Left lung (tissue), 10 donors: ENCODE data around the gene BCS1L. TPM values are rescaled to one million over a fixed set of nuclear protein-coding genes. Genes with fewer than 3 reads are reported as not detected.

Experiments
- ATAC-seq: fragments of 200-7000 bp; cut with Tn5 transposase; one replicate; pipeline ENCODE4 v1.9.1; 2020; ENCODE audit warnings: moderate library complexity
- DNase-seq, 4 donors: peaks; one replicate each; pipeline ENCODE4 v3.0.0-alpha.2; 2013 to 2020
- H3K27ac ChIP-seq, 2 donors: fragments of 200-600 bp; sonication (generic) in 1 of 2; one replicate each; pipeline versions ENCODE4 v1.5.0 to v1.8.0; 2020 to 2021
- H3K27me3 ChIP-seq, 2 donors: fragments of 200-600 bp; sonication (generic) in 1 of 2; one replicate each; pipeline versions ENCODE4 v1.5.0 to v1.8.0; 2020 to 2021
- H3K36me3 ChIP-seq, 2 donors: fragments of 200-600 bp; sonication (generic) in 1 of 2; one replicate each; pipeline versions ENCODE4 v1.5.0 to v1.8.0; 2020 to 2021
- H3K4me1 ChIP-seq, 2 donors: fragments of 200-600 bp; one replicate each; pipeline ENCODE4 v1.8.0; 2021
- H3K4me3 ChIP-seq, 2 donors: fragments of 200-600 bp; sonication (generic) in 1 of 2; one replicate each; pipeline versions ENCODE4 v1.5.0 to v1.8.0; 2020 to 2021; ENCODE audit warnings: mild to moderate bottlenecking in 1 of 2
- H3K9me3 ChIP-seq, 2 donors: fragments of 200-600 bp; sonication (generic) in 1 of 2; one replicate each; pipeline versions ENCODE4 v1.5.0 to v1.8.0; 2020 to 2021
- CTCF ChIP-seq, 2 donors: fragments of 200-600 bp; sonication (generic) in 1 of 2; IDR thresholded peaks; one replicate each; pipeline versions ENCODE4 v1.5.0 to v1.8.0; 2021; ENCODE audit warnings: antibody characterized with exemption in 2 of 2
- intact Hi-C, 2 donors: fragments of 100-400 bp; cut with DNase I; formaldehyde crosslinking; loops; one replicate each; pipeline versions ENCODE4 v1.11.2 to v1.14.2; 2022
- polyA plus RNA-seq, 6 donors: library from polyadenylated mRNA; unstranded; fragments of 120-200 nt; gene quantifications; one replicate each; pipeline ENCODE4 v1.2.1, GENCODE V29; 2013; ENCODE audit not compliant: insufficient read length in 6 of 6
- total RNA-seq, 2 donors: library from RNA; stranded (reverse); fragmentation: NEBNext Ultra II Directional; extraction: Animal tissue kit (Norgen Biotek cat#: 25700); gene quantifications; one replicate each; pipeline ENCODE4 v1.2.1, GENCODE V29; 2021
- donor health status: DM: no; HTN: yes; CAD: no.
- donor health status: DM: no; HTN: no; CAD: no.

BCS1L gene
- total and polyA plus RNA-seq, 8 donors = 27.1 to 59.6 (median 53.2) TPM

GRCh38 chr2:218664653-218665052 is 5.2 kb downstream of the BCS1L start:
- ATAC-seq (no peak), DNase-seq (no peak)
- intact Hi-C loops = no loop called here
- H3K4me3 ChIP-seq = no peak overlapping the region
- H3K27ac ChIP-seq = no peak overlapping the region
- H3K9me3 ChIP-seq = no peaks in the 10 kb centered on the region
- TF ChIP-seq CTCF (IDR thresholded peaks at IDR 0.05) = no peak
- H3K4me1 ChIP-seq = peaks cover 6 to 9% of the 10 kb centered on the region in 2 donors
- H3K27me3 ChIP-seq = no peaks in the 10 kb centered on the region
- peaks cover 7 to 76% of the 10 kb centered on the region in 2 donors for H3K36me3 ChIP-seq

DNA sequence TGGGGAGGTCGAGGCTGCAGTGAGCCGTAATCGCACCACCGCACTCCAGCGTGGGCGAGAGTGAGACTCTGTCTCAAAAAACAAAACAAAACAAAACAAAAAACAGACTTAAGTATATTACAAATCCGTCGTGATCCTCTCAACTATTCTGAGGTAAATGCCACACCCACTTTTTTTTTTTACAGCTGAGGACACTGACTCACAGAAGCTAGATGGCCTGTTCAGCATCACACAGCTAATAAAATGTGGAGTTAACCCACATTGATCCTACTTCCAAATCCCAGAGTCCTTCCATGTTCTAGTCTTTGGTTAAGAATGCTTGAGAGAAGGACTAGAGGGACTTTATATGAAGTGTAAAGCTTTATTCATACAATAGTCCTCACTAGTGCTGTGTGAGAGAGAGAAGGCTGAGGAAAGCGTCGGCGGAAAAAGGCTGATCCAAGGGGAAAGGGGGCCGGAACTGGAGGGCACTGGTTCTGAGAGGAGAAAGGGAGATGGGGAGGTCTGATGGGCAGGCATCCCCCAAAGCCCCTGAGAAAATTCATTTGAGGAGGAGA is 11.7 kb downstream of the BCS1L start:
- ATAC-seq (no peak), DNase-seq (no peak)
- H3K9me3 ChIP-seq = no peaks in the 10 kb centered on the region
- TF ChIP-seq CTCF (IDR thresholded peaks at IDR 0.05) = no peak
- intact Hi-C loops = no loop called here
- H3K27ac ChIP-seq = peak overlapping the region; percentile 46 to 70
- peak overlapping the region; percentile 77 to 94 for H3K4me3 ChIP-seq
- peaks cover 12 to 18% of the 10 kb centered on the region in 2 donors for H3K4me1 ChIP-seq
- H3K36me3 ChIP-seq = peaks cover 0 to 34% of the 10 kb centered on the region in 2 donors
- H3K27me3 ChIP-seq = no peaks in the 10 kb centered on the region

GRCh38 chr2:218671654-218672566 is 12.4 kb downstream of the BCS1L start, which contains the start of the genes RNF25 and STK36:
Gene RNF25 (minus strand): TSS chr2:218672002. CDS start chr2:218671970, 32 bp downstream.
Gene STK36 (plus strand): TSS chr2:218672086. CDS start chr2:218672830, 744 bp downstream.
- peak; percentile 85 to 93 (median 90) for DNase-seq
- TF ChIP-seq CTCF (IDR thresholded peaks at IDR 0.05) = no peak
- intact Hi-C loops = no loop called here
- Histone ChIP-seq H3K27ac (peak within 1 kb of the TSS; percentile 46 to 70), H3K27me3 (no peaks in the 10 kb centered on the region), H3K4me3 (peak within 1 kb of the TSS; percentile 77 to 94), H3K9me3 (no peaks in the 10 kb centered on the region), H3K36me3 (peaks cover 0 to 33% of the 10 kb centered on the region in 2 donors), H3K4me1 (peaks cover 12 to 18% of the 10 kb centered on the region in 2 donors)
- ATAC-seq = peak; percentile 98

- intact Hi-C loops = no loop called here
- Histone ChIP-seq H3K4me1 (peaks cover 0 to 6% of the 10 kb centered on the region in 2 donors), H3K27me3 (no peaks in the 10 kb centered on the region), H3K9me3 (no peaks in the 10 kb centered on the region), H3K36me3 (peaks cover 0 to 39% of the 10 kb centered on the region in 2 donors), H3K4me3 (no peak overlapping the region), H3K27ac (peak overlapping the region in 1 of 2 donors; percentile 35)
- DNase-seq = peak in 1 of 4 donors; percentile 41
- peak; percentile 63 for ATAC-seq
- no peak for TF ChIP-seq CTCF (IDR thresholded peaks at IDR 0.05)
Observed at GRCh38 chr2:218679119-218679518, 19.6 kb downstream of the BCS1L start.

GRCh38 chr2:218680061-218680460 is 20.6 kb downstream of the BCS1L start:
- peaks cover 0 to 6% of the 10 kb centered on the region in 2 donors for H3K4me1 ChIP-seq
- H3K27ac ChIP-seq = no peak overlapping the region
- H3K4me3 ChIP-seq = no peak overlapping the region
- no peaks in the 10 kb centered on the region for H3K9me3 ChIP-seq
- ATAC-seq (no peak), DNase-seq (no peak)
- TF ChIP-seq CTCF (IDR thresholded peaks at IDR 0.05) = no peak
- H3K36me3 ChIP-seq = peaks cover 0 to 40% of the 10 kb centered on the region in 2 donors
- intact Hi-C loops = no loop called here
- no peaks in the 10 kb centered on the region for H3K27me3 ChIP-seq
